Stimulated activated naive CD8-positive, alpha-beta T cell treated with anti-CD3 and anti-CD28 coated beads, Interleukin-15, amount 100 ng/mL, for 72 hours (primary cell): ENCODE data around the gene USP34.

ENCODE experiments used
- ATAC-seq: fragments of 150-1000 bp; cut with Tn5 transposase; 2 replicates; pipeline ENCODE4 v1.10.0; 2021; ENCODE audit warnings: mild to moderate bottlenecking, moderate library complexity
- DNase-seq, 2 donors: peaks; one replicate each; pipeline ENCODE4 v3.0.0; 2021 to 2022
- H3K27ac Mint-ChIP-seq, 2 donors: one replicate each; pipeline ENCODE4 v1.8.0; 2022; ENCODE audit warnings: mild to moderate bottlenecking in 2 of 2, mixed read lengths in 2 of 2, moderate library complexity in 2 of 2
- H3K27me3 Mint-ChIP-seq: one replicate; pipeline ENCODE4 v1.8.0; 2022; ENCODE audit warnings: mixed read lengths
- H3K4me1 Mint-ChIP-seq: one replicate; pipeline ENCODE4 v1.8.0; 2022; ENCODE audit warnings: mild to moderate bottlenecking, mixed read lengths
- H3K4me3 Mint-ChIP-seq, 2 donors: one replicate each; pipeline ENCODE4 v1.8.0; 2022; ENCODE audit warnings: mild to moderate bottlenecking in 2 of 2, mixed read lengths in 2 of 2, moderate library complexity in 1 of 2
- H3K9me3 Mint-ChIP-seq, 2 donors: one replicate each; pipeline ENCODE4 v1.8.0; 2022; ENCODE audit warnings: mixed read lengths in 2 of 2

USP34 gene

GRCh38 chr2:61340242-61340641, 130.6 kb downstream of the USP34 start:
- Mint-ChIP-seq H3K4me1 (peaks cover 8% of the 10 kb centered on the region), H3K27me3 (no peaks in the 10 kb centered on the region), H3K27ac (no peak overlapping the region), H3K4me3 (no peak overlapping the region), H3K9me3 (no peaks in the 10 kb centered on the region)
- ATAC-seq, result no peak
- DNase-seq, result no peak

GRCh38 chr2:61338447-61338846, 132.4 kb downstream of the USP34 start:
- Mint-ChIP-seq H3K4me3 (no peak overlapping the region), H3K4me1 (peaks cover 9% of the 10 kb centered on the region), H3K27me3 (no peaks in the 10 kb centered on the region), H3K27ac (no peak overlapping the region), H3K9me3 (no peaks in the 10 kb centered on the region)
- ATAC-seq (no peak), DNase-seq (no peak)

DNA sequence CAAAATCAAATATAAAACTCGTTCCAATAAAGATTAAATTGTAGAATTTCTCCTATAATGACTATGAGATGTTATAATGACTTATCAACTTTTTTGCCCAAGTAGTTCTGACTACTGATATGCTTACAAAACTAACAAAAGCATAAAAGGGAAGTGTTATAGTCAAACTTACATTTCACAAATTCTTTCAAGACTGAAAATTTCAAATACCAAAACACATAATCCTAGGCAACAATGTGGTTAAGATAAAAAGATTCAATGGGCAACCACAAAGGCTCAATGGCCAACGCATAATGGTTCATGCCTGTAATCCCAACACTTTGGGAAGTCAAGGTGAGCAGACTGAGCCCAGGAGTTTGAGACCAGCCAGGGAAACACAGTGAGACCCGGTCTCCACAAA, 135.7 kb downstream of the USP34 start:
- H3K4me1 Mint-ChIP-seq, result peaks cover 5% of the 10 kb centered on the region

DNA sequence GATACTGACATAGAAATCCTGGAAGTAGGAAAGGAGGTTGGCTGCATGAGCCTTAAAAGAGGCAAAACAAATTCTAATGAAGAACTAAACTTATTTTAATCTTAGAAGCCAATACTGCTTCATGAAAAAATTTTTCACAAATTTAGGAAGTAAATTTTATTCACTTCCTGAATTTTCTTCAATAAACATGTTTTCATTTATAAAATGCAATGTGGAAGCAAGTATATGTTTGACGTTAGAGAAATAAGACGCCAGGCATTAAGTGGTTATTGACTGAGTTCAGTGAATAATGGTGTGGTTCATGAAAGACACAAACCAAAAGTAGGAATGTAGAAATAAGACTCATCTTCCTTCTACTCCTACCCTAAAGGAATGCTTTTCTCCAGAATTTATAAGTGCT, 136.4 kb downstream of the USP34 start:
- no peak for ATAC-seq
- no peaks in the 10 kb centered on the region for H3K27me3 Mint-ChIP-seq
- H3K4me1 Mint-ChIP-seq, result peaks cover 5% of the 10 kb centered on the region
- no peaks in the 10 kb centered on the region for H3K9me3 Mint-ChIP-seq
- no peak for DNase-seq
- no peak overlapping the region for H3K4me3 Mint-ChIP-seq
- no peak overlapping the region for H3K27ac Mint-ChIP-seq

More for the DNA sequence above, 135.7 kb downstream of the USP34 start:
- no peak overlapping the region for H3K27ac Mint-ChIP-seq
- H3K9me3 Mint-ChIP-seq, result no peaks in the 10 kb centered on the region
- DNase-seq, result no peak
- ATAC-seq, result no peak
- no peaks in the 10 kb centered on the region for H3K27me3 Mint-ChIP-seq
- H3K4me3 Mint-ChIP-seq, result no peak overlapping the region

DNA sequence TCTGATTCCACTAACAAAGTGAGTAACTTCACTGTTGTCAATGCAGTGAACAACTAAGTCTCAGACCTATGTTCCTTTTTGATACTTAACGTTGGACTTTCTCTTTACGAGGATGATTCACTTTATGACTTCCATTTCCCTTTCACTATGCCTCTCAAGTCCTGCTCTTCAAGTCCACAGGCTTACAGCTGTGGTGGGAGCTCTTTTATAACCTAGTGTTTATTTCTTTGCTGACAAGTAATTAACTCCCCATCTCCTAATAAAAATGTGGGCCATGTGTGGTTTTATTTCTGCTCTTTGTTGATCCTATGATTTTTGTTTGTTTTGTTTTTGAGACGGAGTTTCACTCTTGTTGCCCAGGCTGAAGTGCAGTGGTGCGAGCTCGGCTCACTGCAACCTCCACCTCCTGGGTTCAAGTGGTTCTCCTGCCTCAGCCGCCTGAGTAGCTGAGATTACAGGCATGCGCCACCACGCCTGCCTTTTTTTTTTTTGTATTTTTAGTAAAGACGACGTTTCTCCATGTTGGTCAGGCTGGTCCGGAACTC, 142.1 kb downstream of the USP34 start:
- peak; percentile 69 for ATAC-seq
- peak overlapping the region in 1 of 2 donors; percentile 45 for H3K27ac Mint-ChIP-seq

GRCh38 chr2:61327173-61327572, 143.7 kb downstream of the USP34 start:
- Mint-ChIP-seq H3K27me3 (no peaks in the 10 kb centered on the region), H3K4me3 (no peak overlapping the region), H3K4me1 (no peaks in the 10 kb centered on the region), H3K27ac (no peak overlapping the region), H3K9me3 (no peaks in the 10 kb centered on the region)
- ATAC-seq (no peak), DNase-seq (no peak)

More for the DNA sequence above, 142.1 kb downstream of the USP34 start:
- Mint-ChIP-seq H3K4me3 (no peak overlapping the region), H3K4me1 (no peaks in the 10 kb centered on the region), H3K27me3 (no peaks in the 10 kb centered on the region), H3K9me3 (no peaks in the 10 kb centered on the region)
- no peak for DNase-seq

GRCh38 chr2:61326423-61326822, 144.5 kb downstream of the USP34 start:
- ATAC-seq (no peak), DNase-seq (no peak)
- Mint-ChIP-seq H3K9me3 (no peaks in the 10 kb centered on the region), H3K27me3 (no peaks in the 10 kb centered on the region), H3K27ac (no peak overlapping the region), H3K4me3 (no peak overlapping the region), H3K4me1 (no peaks in the 10 kb centered on the region)

DNA sequence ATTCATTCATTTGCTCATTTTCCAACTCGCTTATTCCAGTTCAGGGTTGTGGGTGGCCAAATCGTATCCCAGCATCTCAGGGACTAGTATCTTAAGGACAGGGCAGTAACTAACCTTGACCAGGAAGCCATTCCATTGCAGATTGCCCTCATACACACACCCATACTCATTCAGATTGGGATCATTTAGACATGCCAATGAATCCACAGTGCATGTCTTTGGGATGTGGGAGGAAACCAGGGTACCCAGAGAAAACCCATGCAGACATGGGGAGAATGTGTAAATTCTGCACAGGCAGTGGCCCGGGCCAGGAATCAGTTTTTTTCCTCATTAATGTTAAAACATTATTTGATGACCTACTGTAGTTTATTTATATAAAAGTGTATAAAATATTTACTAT, 150.7 kb downstream of the USP34 start:
- no peak for DNase-seq
- H3K27ac Mint-ChIP-seq, result no peak overlapping the region
- H3K9me3 Mint-ChIP-seq, result no peaks in the 10 kb centered on the region
- H3K27me3 Mint-ChIP-seq, result no peaks in the 10 kb centered on the region
- H3K4me3 Mint-ChIP-seq, result no peak overlapping the region
- ATAC-seq, result no peak
- no peaks in the 10 kb centered on the region for H3K4me1 Mint-ChIP-seq

DNA sequence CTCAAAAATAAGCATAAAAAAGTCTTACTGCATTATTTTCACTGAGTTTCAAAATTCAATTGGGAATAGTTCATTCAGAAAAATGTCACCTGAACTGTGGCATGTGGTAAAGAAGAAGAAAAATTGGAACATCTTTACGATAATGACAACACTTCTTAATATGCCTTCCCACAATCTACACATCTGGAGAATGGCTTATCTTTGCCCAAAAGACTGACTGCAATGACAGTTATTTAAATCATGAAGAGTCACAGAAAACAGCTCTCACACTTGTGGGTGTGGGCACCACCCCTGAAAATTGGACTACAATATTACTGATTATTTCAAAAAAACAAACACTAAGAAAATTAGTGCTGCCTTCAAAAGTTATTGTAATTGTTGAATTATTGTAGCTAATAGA, 152.3 kb downstream of the USP34 start:
- DNase-seq, result no peak
- H3K4me3 Mint-ChIP-seq, result no peak overlapping the region
- H3K27ac Mint-ChIP-seq, result no peak overlapping the region
- peaks cover 6% of the 10 kb centered on the region for H3K4me1 Mint-ChIP-seq
- H3K9me3 Mint-ChIP-seq, result no peaks in the 10 kb centered on the region
- H3K27me3 Mint-ChIP-seq, result no peaks in the 10 kb centered on the region
- no peak for ATAC-seq

- Mint-ChIP-seq H3K27me3 (no peaks in the 10 kb centered on the region), H3K27ac (no peak overlapping the region), H3K4me1 (peaks cover 7% of the 10 kb centered on the region), H3K4me3 (no peak overlapping the region), H3K9me3 (no peaks in the 10 kb centered on the region)
- DNase-seq (no peak), ATAC-seq (no peak)
Observed at GRCh38 chr2:61295981-61296380, 174.9 kb downstream of the USP34 start.

GRCh38 chr2:61291851-61292575, 178.9 kb downstream of the USP34 start:
- no peaks in the 10 kb centered on the region for H3K9me3 Mint-ChIP-seq
- peaks cover 12% of the 10 kb centered on the region for H3K4me1 Mint-ChIP-seq
- no peaks in the 10 kb centered on the region for H3K27me3 Mint-ChIP-seq
- no peak overlapping the region for H3K4me3 Mint-ChIP-seq
- DNase-seq, result no peak
- ATAC-seq, result no peak
- H3K27ac Mint-ChIP-seq, result no peak overlapping the region

- no peak for DNase-seq
Observed at GRCh38 chr2:61288070-61288841, 182.6 kb downstream of the USP34 start.

GRCh38 chr2:61287254-61287653, 183.6 kb downstream of the USP34 start:
- H3K27me3 Mint-ChIP-seq, result no peaks in the 10 kb centered on the region

More at GRCh38 chr2:61288070-61288841, 182.6 kb downstream of the USP34 start:
- Mint-ChIP-seq H3K4me3 (no peak overlapping the region), H3K4me1 (peaks cover 17% of the 10 kb centered on the region), H3K27me3 (no peaks in the 10 kb centered on the region), H3K27ac (peak overlapping the region; percentile 94 to 98), H3K9me3 (no peaks in the 10 kb centered on the region)
- no peak for ATAC-seq

DNA sequence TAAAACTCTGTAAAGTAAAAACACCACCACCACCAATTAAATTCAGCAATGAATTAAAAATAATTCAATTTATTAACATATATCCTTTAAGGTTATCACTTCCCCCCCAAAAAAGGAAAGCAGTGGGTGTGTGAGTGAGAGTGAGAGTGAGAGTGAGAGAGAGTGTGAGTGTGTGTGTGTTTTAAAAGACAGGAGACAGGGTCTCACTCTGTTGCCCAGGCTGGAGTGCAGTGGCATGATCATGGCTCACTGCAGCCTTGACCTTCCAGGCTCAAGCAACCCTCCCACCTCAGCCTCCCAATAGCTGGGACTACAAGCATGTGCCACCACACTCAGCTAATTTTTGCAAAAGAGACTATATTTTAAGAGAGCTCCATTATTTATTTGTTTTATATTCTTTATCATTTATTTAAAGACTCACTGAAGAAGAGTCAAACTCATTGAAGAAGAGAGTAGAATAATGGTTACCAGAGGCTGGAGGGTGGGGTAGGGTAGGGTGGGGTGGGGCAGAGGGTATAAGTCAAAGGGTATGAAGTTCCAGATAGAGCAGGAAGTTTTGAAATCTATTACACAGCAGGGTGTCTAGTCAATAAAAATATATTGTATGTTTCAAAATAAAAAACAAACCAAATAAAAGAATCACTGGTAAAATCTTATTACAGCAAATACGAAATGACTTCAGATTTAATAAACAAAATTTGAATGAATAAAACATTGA, 187.3 kb downstream of the USP34 start:
- ATAC-seq, result no peak
- Mint-ChIP-seq H3K4me1 (peaks cover 5% of the 10 kb centered on the region), H3K9me3 (no peaks in the 10 kb centered on the region), H3K27me3 (no peaks in the 10 kb centered on the region), H3K4me3 (no peak overlapping the region), H3K27ac (no peak overlapping the region)
- DNase-seq, result no peak

More at GRCh38 chr2:61287254-61287653, 183.6 kb downstream of the USP34 start:
- Mint-ChIP-seq H3K4me1 (peaks cover 17% of the 10 kb centered on the region), H3K27ac (no peak overlapping the region), H3K4me3 (no peak overlapping the region), H3K9me3 (no peaks in the 10 kb centered on the region)
- ATAC-seq, result no peak
- no peak for DNase-seq

- no peak for ATAC-seq
- Mint-ChIP-seq H3K27ac (no peak overlapping the region), H3K4me3 (no peak overlapping the region), H3K9me3 (no peaks in the 10 kb centered on the region), H3K27me3 (no peaks in the 10 kb centered on the region), H3K4me1 (peaks cover 5% of the 10 kb centered on the region)
- no peak for DNase-seq
Observed at GRCh38 chr2:61282104-61282590, 188.7 kb downstream of the USP34 start.
